A673 (cell line): Measurements from ENCODE around the gene MGAT5.

Experiments used
- EZH2 ChIP-seq: fragments of 200-600 bp; sonication (generic); IDR thresholded peaks from 2 replicates; pipeline ENCODE4 v1.6.1; 2017; ENCODE audit warnings: borderline replicate concordance, low read depth, mild to moderate bottlenecking, mixed read lengths, antibody characterized with exemption, low read length; ENCODE audit not compliant: poor library complexity, severe bottlenecking
- TF ChIP-seq, protein P1 (sequence below): fragments of 300-800, 200-600 bp; sonication (generic); conservative IDR thresholded peaks from 2 replicates; pipeline ENCODE4 v1.5.1; 2017; ENCODE audit warnings: low read depth, mild to moderate bottlenecking, antibody characterized with exemption, low read length, moderate library complexity, mixed read lengths

DNA sequence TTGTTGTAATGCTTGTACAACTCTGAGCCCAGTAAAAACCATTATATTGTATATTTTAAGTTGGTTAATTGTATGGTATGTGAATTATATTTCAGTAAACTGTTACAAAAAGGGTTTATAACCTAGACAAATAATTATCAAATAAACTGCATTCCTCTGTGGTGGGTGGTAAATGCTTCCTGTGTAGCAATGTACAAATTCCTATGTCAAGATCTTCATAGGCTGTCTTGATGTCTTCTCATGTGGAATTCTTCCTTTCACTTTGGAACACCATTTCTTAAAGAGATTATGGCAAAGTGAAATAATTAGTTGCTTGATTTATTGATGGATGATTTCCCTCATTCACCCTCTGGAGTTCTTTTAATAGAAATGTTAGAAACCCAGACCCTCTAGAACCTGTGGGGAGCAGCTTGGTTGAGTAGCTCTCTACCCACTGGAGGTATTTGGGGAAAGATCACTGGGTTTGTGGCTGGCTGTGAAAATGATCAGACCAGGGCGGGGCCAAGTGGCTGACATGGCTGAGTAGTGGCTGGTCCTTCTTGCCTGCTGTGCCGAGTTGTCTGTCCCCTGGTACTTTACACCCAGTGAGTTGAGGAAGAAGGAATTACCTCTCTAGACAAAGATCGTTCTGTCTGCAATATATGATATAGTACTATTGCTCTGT is 22.4 kb upstream of the MGAT5 start:
- TF ChIP-seq EZH2, result no peak
- TF ChIP-seq, protein P1, sequence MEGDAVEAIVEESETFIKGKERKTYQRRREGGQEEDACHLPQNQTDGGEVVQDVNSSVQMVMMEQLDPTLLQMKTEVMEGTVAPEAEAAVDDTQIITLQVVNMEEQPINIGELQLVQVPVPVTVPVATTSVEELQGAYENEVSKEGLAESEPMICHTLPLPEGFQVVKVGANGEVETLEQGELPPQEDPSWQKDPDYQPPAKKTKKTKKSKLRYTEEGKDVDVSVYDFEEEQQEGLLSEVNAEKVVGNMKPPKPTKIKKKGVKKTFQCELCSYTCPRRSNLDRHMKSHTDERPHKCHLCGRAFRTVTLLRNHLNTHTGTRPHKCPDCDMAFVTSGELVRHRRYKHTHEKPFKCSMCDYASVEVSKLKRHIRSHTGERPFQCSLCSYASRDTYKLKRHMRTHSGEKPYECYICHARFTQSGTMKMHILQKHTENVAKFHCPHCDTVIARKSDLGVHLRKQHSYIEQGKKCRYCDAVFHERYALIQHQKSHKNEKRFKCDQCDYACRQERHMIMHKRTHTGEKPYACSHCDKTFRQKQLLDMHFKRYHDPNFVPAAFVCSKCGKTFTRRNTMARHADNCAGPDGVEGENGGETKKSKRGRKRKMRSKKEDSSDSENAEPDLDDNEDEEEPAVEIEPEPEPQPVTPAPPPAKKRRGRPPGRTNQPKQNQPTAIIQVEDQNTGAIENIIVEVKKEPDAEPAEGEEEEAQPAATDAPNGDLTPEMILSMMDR, result no peak
